ENCODE results near the gene ITGBL1. TPM values are rescaled to one million over a fixed set of nuclear protein-coding genes. Genes with fewer than 3 reads are reported as not detected.

ITGBL1 gene
- total and polyA plus RNA-seq, 2 of the 13 experiments (the other 11 are each of a cell fraction or from before 2014, with no cell fraction given): 0.02 TPM; not detected in 1

- Histone ChIP-seq H3K9ac (ENCODE audit: insufficient read depth, low read depth, low read length) (no peak overlapping the region), H3K36me3 (replicated peaks in 1 of 2; ENCODE audit: control insufficient read depth in 1 of 2, insufficient read depth in 2 of 2, low read length in 2 of 2) (no peaks in the 10 kb centered on the region), H4K20me1 (ENCODE audit: insufficient read depth, low read length) (no peaks in the 10 kb centered on the region), H3K4me2 (ENCODE audit: low read depth, low read length) (peak overlapping the region; percentile 86), H3K4me3 (replicated peaks in 1 of 3; ENCODE audit: insufficient read depth in 1 of 3, low read depth in 2 of 3, low read length in 3 of 3) (peak overlapping the region; percentile 19 to 60 (median 50); a peak in 5 of 6 replicates), H3K79me2 (ENCODE audit: insufficient read depth, low read length) (no peaks in the 10 kb centered on the region), H3K27me3 (ENCODE audit: control insufficient read depth in 1 of 2, insufficient read depth in 2 of 2, low read length in 2 of 2) (peaks cover 0 to 7% of the 10 kb centered on the region in 2 experiments; a peak in 1 of 5 replicates), H3K27ac (ENCODE audit: extremely low read length, insufficient read depth, low read length) (no peak overlapping the region), H2AFZ (ENCODE audit: low read length) (no peak overlapping the region), H3K4me1 (ENCODE audit: insufficient read depth, low read length) (no peaks in the 10 kb centered on the region; the same call in 1 of the 2 replicates), H3K9me3 (ENCODE audit: low read length) (no peaks in the 10 kb centered on the region)
- BruUV-seq (replicated peaks): no TSS peak
- ChIA-PET CTCF (ENCODE audit: low intra/inter-chr PET ratio, low total read pairs) (no interaction called here), POLR2A (no interaction called here)
- TF ChIP-seq SIN3B (IDR thresholded peaks at IDR 0.05; ENCODE audit: low read length) (no peak), CTCF (CRISPR knock-in tag; IDR thresholded peaks at IDR 0.05) (peak; percentile 40), STAG1 (CRISPR knock-in tag; IDR thresholded peaks at IDR 0.05) (peak; percentile 13; the same call in 1 of the 2 replicates), RNF2 (conservative IDR thresholded peaks at IDR 0.05; ENCODE audit: low read depth) (no peak), ATF6 (CRISPR knock-in tag; conservative IDR thresholded peaks at IDR 0.05) (no peak)
- in situ Hi-C loops (cut with HindIII; ENCODE audit: extremely low pct_ligation_motif_present, low pct_unique_long_range_greater_than_20kb): loop anchor here (25.0 kb wide), 1 partner anchor 316 kb away; no protein-coding TSS in a partner anchor
- FAIRE-seq (no peak), DNase-seq (ENCODE audit: low spot score) (no peak), ATAC-seq (peak; percentile 92)
- 2% methylated on average over 10 of the region's 41 CpGs for WGBS (ENCODE audit: low lambda C conversion rate)
- intact Hi-C loops (cut with micrococcal nuclease; ENCODE audit: unreplicated experiment): no loop called here
Observed at GRCh38 chr13:101453784-101454201, 1.3 kb downstream of the ITGBL1 start.

Data from HepG2 (cell line).